Measurements from ENCODE around the gene ZNF562.

DNA sequence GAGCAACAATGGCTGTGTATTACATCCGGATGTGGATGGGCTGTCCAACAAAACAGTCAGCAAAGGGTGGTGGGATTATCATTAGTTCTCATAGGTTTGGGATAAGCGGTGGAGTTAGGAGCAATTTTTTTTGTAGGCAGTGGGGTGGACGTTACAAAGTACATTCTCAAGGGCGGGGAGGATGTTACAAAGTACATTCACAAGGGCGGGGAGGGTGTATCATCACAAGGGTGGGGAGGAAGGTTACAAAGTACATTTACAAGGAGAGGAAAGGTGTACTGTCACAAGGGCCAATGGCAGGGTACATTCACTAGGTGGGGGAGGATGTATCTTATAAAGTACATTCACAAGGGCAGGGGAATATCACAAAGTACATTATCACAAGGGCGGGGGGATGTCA, 33.1 kb downstream of the ZNF562 start:
- TF ChIP-seq EP300 (IDR thresholded peaks at IDR 0.05) = no peak
- TF ChIP-seq, protein P1, sequence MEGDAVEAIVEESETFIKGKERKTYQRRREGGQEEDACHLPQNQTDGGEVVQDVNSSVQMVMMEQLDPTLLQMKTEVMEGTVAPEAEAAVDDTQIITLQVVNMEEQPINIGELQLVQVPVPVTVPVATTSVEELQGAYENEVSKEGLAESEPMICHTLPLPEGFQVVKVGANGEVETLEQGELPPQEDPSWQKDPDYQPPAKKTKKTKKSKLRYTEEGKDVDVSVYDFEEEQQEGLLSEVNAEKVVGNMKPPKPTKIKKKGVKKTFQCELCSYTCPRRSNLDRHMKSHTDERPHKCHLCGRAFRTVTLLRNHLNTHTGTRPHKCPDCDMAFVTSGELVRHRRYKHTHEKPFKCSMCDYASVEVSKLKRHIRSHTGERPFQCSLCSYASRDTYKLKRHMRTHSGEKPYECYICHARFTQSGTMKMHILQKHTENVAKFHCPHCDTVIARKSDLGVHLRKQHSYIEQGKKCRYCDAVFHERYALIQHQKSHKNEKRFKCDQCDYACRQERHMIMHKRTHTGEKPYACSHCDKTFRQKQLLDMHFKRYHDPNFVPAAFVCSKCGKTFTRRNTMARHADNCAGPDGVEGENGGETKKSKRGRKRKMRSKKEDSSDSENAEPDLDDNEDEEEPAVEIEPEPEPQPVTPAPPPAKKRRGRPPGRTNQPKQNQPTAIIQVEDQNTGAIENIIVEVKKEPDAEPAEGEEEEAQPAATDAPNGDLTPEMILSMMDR (IDR thresholded peaks at IDR 0.05) = no peak
- TF ChIP-seq POLR2A (IDR thresholded peaks at IDR 0.05; ENCODE audit: low read depth) = no peak
- no peak for TF ChIP-seq POLR2AphosphoS5 (IDR thresholded peaks at IDR 0.05)
